DND-41 (cell line): ENCODE data around the gene CDHR1.
"Not testable (repeated sequence)": the region's sequence is repeated elsewhere in the genome, so short reads cannot be mapped to it uniquely, and the experiment has no call there.

Experiments
- ATAC-seq: fragments of 200-7000 bp; cut with Tn5 transposase; 3 replicates; pipeline ENCODE4 v1.9.1; 2021; ENCODE audit warnings: low read depth; ENCODE audit not compliant: insufficient read depth
- DNase-seq: peaks from one replicate; pipeline ENCODE4 v3.0.0-alpha.2; 2020
- H2AFZ ChIP-seq: 2 replicates; pipeline ENCODE4 v1.6.0; 2012; ENCODE audit warnings: low read depth, low read length
- H3K27ac ChIP-seq: 2 replicates; pipeline ENCODE4 v1.5.1; 2012; ENCODE audit warnings: low read length, inconsistent platforms
- H3K27me3 ChIP-seq: fragments of 200-600 bp; sonication (generic); 2 replicates; pipeline ENCODE4 v1.6.0; 2012; ENCODE audit warnings: low read length, mild to moderate bottlenecking, inconsistent platforms; ENCODE audit not compliant: insufficient read depth, poor library complexity
- H3K36me3 ChIP-seq: 2 replicates; pipeline ENCODE4 v1.5.1; 2012; ENCODE audit warnings: low read length, inconsistent platforms; ENCODE audit not compliant: insufficient read depth
- H3K4me1 ChIP-seq: 2 replicates; pipeline ENCODE4 v1.5.1; 2012; ENCODE audit warnings: mild to moderate bottlenecking, low read length; ENCODE audit not compliant: insufficient read depth
- H3K4me2 ChIP-seq: 2 replicates; pipeline ENCODE4 v1.6.0; 2012; ENCODE audit warnings: mild to moderate bottlenecking, moderate library complexity, low read length, inconsistent platforms; ENCODE audit not compliant: insufficient read depth
- H3K4me3 ChIP-seq, 2 experiments: fragments of 200-600 bp in 1 of 2; shearing (Covaris generic) in 1 of 2; 2 replicates each; pipeline ENCODE4 v1.5.1; 2012 to 2016; ENCODE audit warnings: inconsistent platforms in 2 of 2, low read length in 2 of 2, mild to moderate bottlenecking in 2 of 2, low read depth in 1 of 2, moderate library complexity in 1 of 2
- H3K79me2 ChIP-seq: 2 replicates; pipeline ENCODE4 v1.6.0; 2012; ENCODE audit warnings: low read length, inconsistent platforms; ENCODE audit not compliant: insufficient read depth
- H3K9ac ChIP-seq: 2 replicates; pipeline ENCODE4 v1.6.0; 2012; ENCODE audit warnings: low read depth, mild to moderate bottlenecking, inconsistent platforms, low read length, moderate library complexity
- H3K9me3 ChIP-seq: 2 replicates; pipeline ENCODE4 v1.5.1; 2012; ENCODE audit warnings: low read length, moderate library complexity, mild to moderate bottlenecking, inconsistent platforms; ENCODE audit not compliant: insufficient read depth, severe bottlenecking
- H4K20me1 ChIP-seq: 2 replicates; pipeline ENCODE4 v1.6.0; 2012; ENCODE audit warnings: low read length; ENCODE audit not compliant: insufficient read depth
- EZH2 ChIP-seq: IDR thresholded peaks from 3 replicates; pipeline ENCODE4 v1.6.1; 2012; ENCODE audit warnings: borderline replicate concordance, low read depth, mild to moderate bottlenecking, moderate library complexity, low read length, inconsistent platforms; ENCODE audit not compliant: severe bottlenecking
- TF ChIP-seq, protein P1 (sequence below): IDR thresholded peaks from 2 replicates; pipeline ENCODE4 v1.5.1; 2012; ENCODE audit warnings: borderline replicate concordance, low read length, moderate library complexity, mild to moderate bottlenecking; ENCODE audit not compliant: poor library complexity, severe bottlenecking; ENCODE audit errors: extremely low read depth

CDHR1 gene

DNA sequence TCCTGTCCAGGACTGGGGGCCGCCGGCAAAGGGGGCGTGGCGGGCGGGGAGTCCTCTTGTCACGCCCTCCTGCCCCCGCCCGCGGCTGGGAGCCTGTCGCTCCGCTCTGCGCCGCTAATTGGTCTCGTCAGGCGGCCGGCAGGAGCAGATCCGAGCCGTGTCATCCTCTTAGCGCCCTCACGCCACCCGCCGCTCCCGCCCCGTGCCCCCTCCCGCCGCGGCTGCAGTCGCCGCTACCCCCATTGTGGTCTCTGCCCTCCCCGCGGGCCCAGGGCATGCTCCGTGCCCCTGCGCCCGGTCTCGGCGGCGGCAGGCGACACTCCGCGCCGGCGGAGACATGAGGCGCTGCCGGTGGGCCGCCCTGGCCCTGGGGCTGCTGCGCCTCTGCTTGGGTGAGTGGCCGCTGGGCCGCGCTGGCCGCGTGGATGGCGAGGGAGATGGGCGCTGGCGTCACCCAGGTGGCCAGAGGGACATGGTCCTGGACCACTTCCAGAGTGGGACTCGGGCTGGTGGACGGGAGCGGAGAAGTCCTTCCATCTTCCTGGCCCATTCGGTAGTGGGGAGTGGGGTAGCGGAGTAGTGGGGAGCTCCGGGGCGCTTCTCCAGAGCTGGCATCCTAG is at the start of gene CDHR1:
Gene CDHR1, plus strand, starts transcription at position 114 of the 620 bp plus-strand sequence. Its CDS starts 224 bp downstream, at position 338.
- no peak for ATAC-seq
- Histone ChIP-seq H3K4me2 (no peak within 1 kb of the TSS), H4K20me1 (no peaks in the 10 kb centered on the region; the same call in 1 of the 2 replicates), H3K9me3 (no peaks in the 10 kb centered on the region), H3K4me1 (peaks cover 4% of the 10 kb centered on the region; the same call in 1 of the 2 replicates), H3K79me2 (no peaks in the 10 kb centered on the region), H3K36me3 (no peaks in the 10 kb centered on the region), H3K27me3 (peaks cover 8% of the 10 kb centered on the region), H3K27ac (no peak within 1 kb of the TSS), H3K9ac (no peak within 1 kb of the TSS), H2AFZ (no peak within 1 kb of the TSS), H3K4me3 (no peak within 1 kb of the TSS)
- TF ChIP-seq, protein P1, sequence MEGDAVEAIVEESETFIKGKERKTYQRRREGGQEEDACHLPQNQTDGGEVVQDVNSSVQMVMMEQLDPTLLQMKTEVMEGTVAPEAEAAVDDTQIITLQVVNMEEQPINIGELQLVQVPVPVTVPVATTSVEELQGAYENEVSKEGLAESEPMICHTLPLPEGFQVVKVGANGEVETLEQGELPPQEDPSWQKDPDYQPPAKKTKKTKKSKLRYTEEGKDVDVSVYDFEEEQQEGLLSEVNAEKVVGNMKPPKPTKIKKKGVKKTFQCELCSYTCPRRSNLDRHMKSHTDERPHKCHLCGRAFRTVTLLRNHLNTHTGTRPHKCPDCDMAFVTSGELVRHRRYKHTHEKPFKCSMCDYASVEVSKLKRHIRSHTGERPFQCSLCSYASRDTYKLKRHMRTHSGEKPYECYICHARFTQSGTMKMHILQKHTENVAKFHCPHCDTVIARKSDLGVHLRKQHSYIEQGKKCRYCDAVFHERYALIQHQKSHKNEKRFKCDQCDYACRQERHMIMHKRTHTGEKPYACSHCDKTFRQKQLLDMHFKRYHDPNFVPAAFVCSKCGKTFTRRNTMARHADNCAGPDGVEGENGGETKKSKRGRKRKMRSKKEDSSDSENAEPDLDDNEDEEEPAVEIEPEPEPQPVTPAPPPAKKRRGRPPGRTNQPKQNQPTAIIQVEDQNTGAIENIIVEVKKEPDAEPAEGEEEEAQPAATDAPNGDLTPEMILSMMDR = no peak
- no peak for TF ChIP-seq EZH2
- no peak for DNase-seq

DNA sequence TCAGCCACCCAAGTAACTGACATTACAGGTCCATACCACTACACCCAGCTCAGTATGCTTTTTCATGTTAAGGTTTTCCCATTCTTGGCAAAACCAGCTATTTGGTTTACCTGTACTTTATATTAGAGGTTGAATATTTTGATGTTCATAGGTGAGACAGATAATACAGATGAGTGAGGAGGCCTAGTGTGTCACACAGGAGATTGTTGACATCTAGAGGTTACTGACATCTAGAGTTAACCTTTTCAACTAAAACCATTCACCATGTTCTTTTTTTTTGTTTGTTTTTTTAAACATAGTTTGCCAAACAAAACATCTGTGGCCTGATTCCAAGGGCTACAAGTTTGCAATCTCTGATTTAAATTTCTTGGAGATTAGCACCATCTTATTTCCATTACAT is 47.0 kb upstream of the CDHR1 start:
- Histone ChIP-seq H3K9me3 (no peaks in the 10 kb centered on the region), H2AFZ (no peak overlapping the region), H3K4me3 (no peak overlapping the region), H3K27ac (no peak overlapping the region), H3K9ac (no peak overlapping the region), H3K4me2 (no peak overlapping the region), H4K20me1 (no peaks in the 10 kb centered on the region; the same call in 1 of the 2 replicates), H3K36me3 (peaks cover 93% of the 10 kb centered on the region), H3K79me2 (no peaks in the 10 kb centered on the region), H3K27me3 (no peaks in the 10 kb centered on the region), H3K4me1 (no peaks in the 10 kb centered on the region)
- ATAC-seq (no peak), DNase-seq (no peak)
- no peak for TF ChIP-seq EZH2
- TF ChIP-seq, protein P1 = no peak

DNA sequence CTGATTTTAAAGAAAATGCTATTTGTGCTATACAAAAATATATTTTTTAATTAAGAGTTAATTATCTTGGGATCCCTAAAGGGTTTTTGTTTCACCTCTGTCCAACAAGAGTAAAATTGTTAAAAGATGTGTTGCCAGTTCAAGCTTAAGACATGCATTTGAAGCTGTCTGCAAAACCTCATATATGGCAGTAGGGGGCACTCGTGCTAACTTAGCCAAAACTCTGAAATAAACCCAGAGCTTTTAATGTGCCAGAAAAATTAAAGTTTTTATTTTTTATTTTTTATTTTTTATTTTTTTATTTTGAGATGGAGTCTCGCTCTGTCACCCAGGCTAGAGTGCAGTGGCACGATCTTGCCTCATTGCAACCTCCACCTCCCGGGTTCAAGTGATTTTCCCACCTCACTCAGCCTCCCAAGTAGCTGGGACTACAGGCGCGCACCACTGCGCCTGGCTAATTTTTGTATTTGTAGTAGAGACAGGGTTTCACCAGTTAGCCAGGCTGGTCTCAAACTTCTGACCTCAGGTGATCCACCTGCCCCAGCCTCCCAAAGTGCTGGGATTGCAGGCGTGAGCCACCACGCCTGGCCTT is 46.2 kb upstream of the CDHR1 start:
- H3K27me3 ChIP-seq, H3K4me1 ChIP-seq, H3K9me3 ChIP-seq, H3K9ac ChIP-seq, H4K20me1 ChIP-seq, H3K79me2 ChIP-seq, H3K27ac ChIP-seq, H2AFZ ChIP-seq, H3K4me3 ChIP-seq, DNase-seq, H3K4me2 ChIP-seq: not testable (repeated sequence)
- H3K36me3 ChIP-seq = peaks cover 93% of the 10 kb centered on the region
- ATAC-seq = peak; percentile 74; the same call in 2 of the 3 replicates
- TF ChIP-seq, protein P1 = peak; percentile 70
